ENCODE measurements around the gene DNASE1L3.

DNA sequence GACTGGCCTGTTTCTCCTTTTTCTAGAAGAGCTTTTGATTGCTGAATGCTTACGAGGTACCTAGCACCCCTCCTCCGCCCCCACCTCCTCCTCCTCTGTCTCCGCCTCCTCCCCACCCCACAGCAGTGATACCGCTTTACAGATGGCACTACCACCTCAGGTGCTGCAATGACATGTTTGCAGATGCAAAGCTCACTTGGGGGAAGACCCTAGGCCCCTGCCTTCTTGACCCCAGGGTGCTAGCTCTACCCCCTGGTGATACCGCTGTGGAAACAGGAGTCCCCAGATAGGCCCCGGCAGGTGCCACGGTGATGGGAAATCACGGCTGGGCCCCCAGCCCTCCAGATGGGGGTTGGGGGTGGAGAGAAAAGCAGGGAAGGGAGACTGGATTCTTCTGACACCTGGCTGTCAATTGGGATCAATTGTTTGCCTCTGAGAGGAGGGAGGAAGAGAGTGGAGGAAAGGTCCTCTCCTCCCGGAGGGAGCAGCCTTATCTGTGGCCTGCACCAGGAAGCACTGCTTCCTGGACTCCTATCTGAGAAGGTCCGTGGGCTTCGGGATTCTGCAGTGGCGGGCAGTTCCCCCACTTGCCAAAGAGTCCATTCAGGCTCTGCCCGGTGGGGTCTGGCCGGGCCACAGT is 37.6 kb downstream of the DNASE1L3 start:
- no peak for TF ChIP-seq EZH2phosphoT487 (IDR thresholded peaks at IDR 0.05; ENCODE audit: insufficient read depth, low read depth)
- no peak for TF ChIP-seq EZH2 (IDR thresholded peaks at IDR 0.05; ENCODE audit: insufficient read depth, poor library complexity, severe bottlenecking)
